ENCODE results near the gene LRP2. TPM values are rescaled to one million over a fixed set of nuclear protein-coding genes. Genes with fewer than 3 reads are reported as not detected.

LRP2 gene
- total RNA-seq, 3 donors from 2014 or later (not counting 1 experiment from before 2014, with no cell fraction given) = not detected

- H3K9me3 Mint-ChIP-seq = no peaks in the 10 kb centered on the region
- no peaks in the 10 kb centered on the region for H3K9me3 ChIP-seq (ENCODE audit: control insufficient read depth, insufficient read depth, low read length)
- DNase-seq (no peak), ATAC-seq (no peak)
- no peak overlapping the region for H3K4me3 Mint-ChIP-seq
- H3K36me3 Mint-ChIP-seq = no peaks in the 10 kb centered on the region
- no peaks in the 10 kb centered on the region for H3K4me1 Mint-ChIP-seq
- intact Hi-C loops (cut with micrococcal nuclease) = no loop called here
- no peak overlapping the region for H3K27ac Mint-ChIP-seq
- H3K27me3 Mint-ChIP-seq (ENCODE audit: low read depth in 2 of 2) = peaks cover 7 to 23% of the 10 kb centered on the region in 2 donors
- H3K27ac ChIP-seq (ENCODE audit: low read length) = no peak overlapping the region
- no peak for TF ChIP-seq CTCF (IDR thresholded peaks at IDR 0.05)
- no peaks in the 10 kb centered on the region for H3K4me1 ChIP-seq (ENCODE audit: control insufficient read depth, insufficient read depth, low read length)
- 93% methylated on average over 2 of the region's 2 CpGs for WGBS (ENCODE audit: insufficient coverage)
- no peaks in the 10 kb centered on the region for H3K27me3 ChIP-seq (ENCODE audit: control insufficient read depth, insufficient read depth, low read length)
- H3K36me3 ChIP-seq (ENCODE audit: control insufficient read depth, insufficient read depth, low read length) = no peaks in the 10 kb centered on the region
- no peak overlapping the region for H3K4me3 ChIP-seq (ENCODE audit: low read length)
Measured at GRCh38 chr2:169339657-169340056, 22.7 kb downstream of the LRP2 start.

GRCh38 chr2:169336695-169337094, 25.6 kb downstream of the LRP2 start:
- H3K27me3 ChIP-seq (ENCODE audit: control insufficient read depth, insufficient read depth, low read length) = no peaks in the 10 kb centered on the region
- H3K36me3 ChIP-seq (ENCODE audit: control insufficient read depth, insufficient read depth, low read length) = no peaks in the 10 kb centered on the region
- ATAC-seq (no peak), DNase-seq (no peak)
- H3K27me3 Mint-ChIP-seq (ENCODE audit: low read depth in 2 of 2) = peaks cover 9 to 15% of the 10 kb centered on the region in 2 donors
- no peaks in the 10 kb centered on the region for H3K36me3 Mint-ChIP-seq
- no peak overlapping the region for H3K4me3 Mint-ChIP-seq
- 84% methylated on average over 5 of the region's 5 CpGs for WGBS (ENCODE audit: insufficient coverage)
- H3K27ac ChIP-seq (ENCODE audit: low read length) = no peak overlapping the region
- no peaks in the 10 kb centered on the region for H3K4me1 Mint-ChIP-seq
- no peaks in the 10 kb centered on the region for H3K9me3 Mint-ChIP-seq
- H3K9me3 ChIP-seq (ENCODE audit: control insufficient read depth, insufficient read depth, low read length) = no peaks in the 10 kb centered on the region
- no peak overlapping the region for H3K4me3 ChIP-seq (ENCODE audit: low read length)
- H3K27ac Mint-ChIP-seq = no peak overlapping the region
- intact Hi-C loops (cut with micrococcal nuclease) = no loop called here
- H3K4me1 ChIP-seq (ENCODE audit: control insufficient read depth, insufficient read depth, low read length) = no peaks in the 10 kb centered on the region
- TF ChIP-seq CTCF (IDR thresholded peaks at IDR 0.05) = no peak

- H3K9me3 ChIP-seq (ENCODE audit: control insufficient read depth, insufficient read depth, low read length) = no peaks in the 10 kb centered on the region
- H3K4me1 Mint-ChIP-seq = no peaks in the 10 kb centered on the region
- no peaks in the 10 kb centered on the region for H3K27me3 ChIP-seq (ENCODE audit: control insufficient read depth, insufficient read depth, low read length)
- H3K9me3 Mint-ChIP-seq = no peaks in the 10 kb centered on the region
- no peak for TF ChIP-seq CTCF (IDR thresholded peaks at IDR 0.05)
- H3K27ac Mint-ChIP-seq = no peak overlapping the region
- intact Hi-C loops (cut with micrococcal nuclease) = no loop called here
- WGBS (ENCODE audit: insufficient coverage) = 81% methylated on average over 6 of the region's 6 CpGs
- H3K4me1 ChIP-seq (ENCODE audit: control insufficient read depth, insufficient read depth, low read length) = no peaks in the 10 kb centered on the region
- no peak overlapping the region for H3K4me3 Mint-ChIP-seq
- DNase-seq (no peak), ATAC-seq (no peak)
- H3K27me3 Mint-ChIP-seq (ENCODE audit: low read depth in 2 of 2) = peaks cover 5 to 9% of the 10 kb centered on the region in 2 donors
- no peak overlapping the region for H3K4me3 ChIP-seq (ENCODE audit: low read length)
- no peak overlapping the region for H3K27ac ChIP-seq (ENCODE audit: low read length)
- no peaks in the 10 kb centered on the region for H3K36me3 Mint-ChIP-seq
- no peaks in the 10 kb centered on the region for H3K36me3 ChIP-seq (ENCODE audit: control insufficient read depth, insufficient read depth, low read length)
Measured at GRCh38 chr2:169330555-169331198, 31.7 kb downstream of the LRP2 start.

Measured in natural killer cell (primary cell).